H1 (cell line): ENCODE results near the gene COBLL1. TPM values are rescaled to one million over a fixed set of nuclear protein-coding genes. Genes with fewer than 3 reads are reported as not detected.

Source experiments
- CTCF ChIA-PET: fragments of 300-600 bp; sonication (Branson Sonifier 250); formaldehyde crosslinking; loops from one replicate; lab custom pipeline; 2021; ENCODE audit not compliant: partially characterized antibody; lab: Charles Lee
- POLR2A ChIA-PET: fragments of 300-600 bp; sonication (Branson Sonifier 250); formaldehyde crosslinking; loops from one replicate; lab custom pipeline; 2021; ENCODE audit warnings: inconsistent platforms; ENCODE audit not compliant: partially characterized antibody; lab: Charles Lee
- DNase-seq, 2 experiments: peaks; one replicate each; pipeline versions ENCODE4 v3.0.0 to v3.0.0-alpha.2; 2010 to 2022; ENCODE audit warnings: low spot score in 2 of 2, low read depth in 1 of 2, mixed read lengths in 1 of 2
- FAIRE-seq: peaks from 2 replicates; lab custom pipeline; 2011; peaks lifted over from hg19 to GRCh38; lab: Jason Lieb, UNC
- H2AFZ ChIP-seq: 2 replicates; pipeline ENCODE4 v1.8.1; 2012; ENCODE audit warnings: low read length, inconsistent platforms
- H2AK5ac ChIP-seq: 2 replicates; pipeline ENCODE4 v1.6.1; 2013; ENCODE audit warnings: low read depth, low read length
- H2BK120ac ChIP-seq: replicated peaks from 2 replicates; pipeline ENCODE3; 2013; ENCODE audit warnings: low read depth, low read length, inconsistent platforms
- H2BK12ac ChIP-seq: 2 replicates; pipeline ENCODE4 v1.6.1; 2013; ENCODE audit warnings: low read depth, low read length
- H2BK15ac ChIP-seq: 2 replicates; pipeline ENCODE4 v1.6.1; 2013; ENCODE audit warnings: low read length
- H2BK20ac ChIP-seq: 2 replicates; pipeline ENCODE4 v1.6.1; 2013; ENCODE audit warnings: low read length
- H2BK5ac ChIP-seq: 2 replicates; pipeline ENCODE4 v1.6.1; 2013; ENCODE audit warnings: low read depth, low read length
- H3K14ac ChIP-seq: 2 replicates; pipeline ENCODE4 v1.6.1; 2013; ENCODE audit warnings: inconsistent platforms; ENCODE audit not compliant: insufficient read length
- H3K18ac ChIP-seq: 2 replicates; pipeline ENCODE4 v1.6.1; 2013; ENCODE audit warnings: low read length; ENCODE audit errors: extremely low read depth
- H3K23ac ChIP-seq: 2 replicates; pipeline ENCODE4 v1.6.1; 2013; ENCODE audit warnings: inconsistent platforms; ENCODE audit not compliant: insufficient read length
- H3K23me2 ChIP-seq: 2 replicates; pipeline ENCODE4 v1.6.1; 2013; ENCODE audit warnings: low read depth, low read length
- H3K27ac ChIP-seq: 2 replicates; pipeline ENCODE4 v1.6.1; 2011; ENCODE audit warnings: low read depth, low read length, inconsistent platforms
- H3K27me3 ChIP-seq, 4 experiments: replicated peaks in 1 of 4; 1 replicate in 1 of 4; 2 replicates in 3 of 4; pipeline versions ENCODE4 v1.6.1 to v1.8.1; 2011 to 2013; ENCODE audit warnings: low read length in 3 of 4, mild to moderate bottlenecking in 3 of 4, inconsistent platforms in 2 of 4, mixed read lengths in 2 of 4, moderate library complexity in 1 of 4; ENCODE audit not compliant: control insufficient read depth in 3 of 4, insufficient read depth in 3 of 4; ENCODE audit errors: extremely low read depth in 1 of 4
- H3K36me3 ChIP-seq, 4 experiments: 2 replicates each; pipeline versions ENCODE4 v1.6.1 to v1.8.1; 2011 to 2013; ENCODE audit warnings: mild to moderate bottlenecking in 4 of 4, low read length in 3 of 4, moderate library complexity in 2 of 4, control low read depth in 1 of 4, inconsistent platforms in 1 of 4; ENCODE audit not compliant: insufficient read depth in 4 of 4, control insufficient read depth in 2 of 4
- H3K4ac ChIP-seq: replicated peaks from 2 replicates; pipeline ENCODE3; 2013; ENCODE audit warnings: low read length, low read depth, mixed read lengths, inconsistent platforms; ENCODE audit not compliant: insufficient read length
- H3K4me1 ChIP-seq, 4 experiments: replicated peaks in 1 of 4; 1 replicate in 1 of 4; 2 replicates in 3 of 4; pipeline versions ENCODE4 v1.6.1 to v1.8.1; 2011 to 2013; ENCODE audit warnings: low read length in 3 of 4, inconsistent platforms in 2 of 4, mixed read lengths in 1 of 4; ENCODE audit not compliant: insufficient read depth in 4 of 4, control insufficient read depth in 3 of 4
- H3K4me2 ChIP-seq, 2 experiments: 2 replicates each; pipeline versions ENCODE4 v1.6.1 to v1.8.1; 2011 to 2013; ENCODE audit warnings: low read depth in 2 of 2, low read length in 2 of 2, control low read depth in 1 of 2, inconsistent platforms in 1 of 2, mild to moderate bottlenecking in 1 of 2; ENCODE audit not compliant: insufficient read depth in 1 of 2
- H3K4me3 ChIP-seq, 4 experiments: fragments of 200-600, 300-600 bp in 1 of 4; sonication (generic), shearing (Covaris generic), sonication (Bioruptor Twin) in 1 of 4; 2 replicates each; pipeline versions ENCODE4 v1.5.1 to v1.8.1; 2011 to 2016; ENCODE audit warnings: low read length in 4 of 4, low read depth in 3 of 4, control low read depth in 2 of 4, inconsistent platforms in 2 of 4, mild to moderate bottlenecking in 2 of 4, mixed read lengths in 1 of 4, moderate library complexity in 1 of 4; ENCODE audit not compliant: insufficient read depth in 2 of 4; ENCODE audit errors: extremely low read depth in 1 of 4
- H3K56ac ChIP-seq: replicated peaks from 2 replicates; pipeline ENCODE3; 2013; ENCODE audit warnings: low read depth, mild to moderate bottlenecking, mixed read lengths, low read length, inconsistent platforms; ENCODE audit not compliant: insufficient read length
- H3K79me1 ChIP-seq: 2 replicates; pipeline ENCODE4 v1.6.1; 2013; ENCODE audit warnings: low read depth, low read length, control low read depth
- H3K79me2 ChIP-seq, 2 experiments: 2 replicates each; pipeline versions ENCODE4 v1.6.1 to v1.8.1; 2012 to 2013; ENCODE audit warnings: low read length in 2 of 2, mild to moderate bottlenecking in 2 of 2, inconsistent platforms in 1 of 2; ENCODE audit not compliant: insufficient read depth in 2 of 2, control insufficient read depth in 1 of 2
- H3K9ac ChIP-seq, 4 experiments: replicated peaks in 1 of 4; 1 replicate in 1 of 4; 2 replicates in 3 of 4; pipeline versions ENCODE4 v1.6.1 to v1.8.1; 2011 to 2013; ENCODE audit warnings: low read depth in 3 of 4, low read length in 3 of 4, control low read depth in 2 of 4, mild to moderate bottlenecking in 2 of 4, moderate library complexity in 2 of 4, inconsistent platforms in 1 of 4; ENCODE audit errors: extremely low read depth in 1 of 4
- H3K9me3 ChIP-seq, 2 experiments: 2 replicates each; pipeline versions ENCODE4 v1.6.1 to v1.8.1; 2012 to 2013; ENCODE audit warnings: mild to moderate bottlenecking in 2 of 2, moderate library complexity in 2 of 2, control low read depth in 1 of 2, inconsistent platforms in 1 of 2, low read depth in 1 of 2, low read length in 1 of 2, mixed read lengths in 1 of 2; ENCODE audit not compliant: insufficient read depth in 2 of 2
- H4K20me1 ChIP-seq, 2 experiments: replicated peaks in 1 of 2; 2 replicates each; pipeline versions ENCODE3 to v1.8.1; 2011 to 2013; ENCODE audit warnings: inconsistent platforms in 2 of 2, low read length in 2 of 2, mild to moderate bottlenecking in 1 of 2; ENCODE audit not compliant: insufficient read depth in 2 of 2, control insufficient read depth in 1 of 2
- H4K5ac ChIP-seq: 2 replicates; pipeline ENCODE4 v1.6.1; 2013; ENCODE audit warnings: low read length, low read depth, mixed read lengths, inconsistent platforms; ENCODE audit not compliant: insufficient read length
- H4K8ac ChIP-seq: 2 replicates; pipeline ENCODE4 v1.8.0; 2013; ENCODE audit warnings: mild to moderate bottlenecking, moderate library complexity, low read length, inconsistent platforms; ENCODE audit not compliant: insufficient read depth; ENCODE audit errors: extremely low read depth
- H4K91ac ChIP-seq: replicated peaks from 2 replicates; pipeline ENCODE3; 2013; ENCODE audit warnings: low read length, mixed read lengths, inconsistent platforms; ENCODE audit not compliant: insufficient read length
- EP300 ChIP-seq, 2 experiments: IDR thresholded peaks; 1 replicate in 1 of 2; 2 replicates in 1 of 2; pipeline ENCODE4 v1.6.1; 2011 to 2012; ENCODE audit warnings: low read depth in 2 of 2, low read length in 2 of 2, mild to moderate bottlenecking in 2 of 2, borderline replicate concordance in 1 of 2, inconsistent platforms in 1 of 2, moderate library complexity in 1 of 2
- GABPA ChIP-seq: IDR thresholded peaks from 2 replicates; pipeline ENCODE4 v1.6.1; 2011; ENCODE audit warnings: mild to moderate bottlenecking, low read length, moderate library complexity, borderline replicate concordance; ENCODE audit not compliant: insufficient read depth
- whole genome bisulfite sequencing, 2 experiments: shearing (Covaris generic) in 1 of 2; methylation state at CpG; one replicate each; pipeline versions ENCODE4 v1.1.6 to v1.1.7; 2013 to 2015; ENCODE audit warnings: low lambda C conversion rate in 2 of 2, mixed read lengths in 2 of 2, inconsistent platforms in 1 of 2, low coverage in 1 of 2, missing lambda C conversion rate in 1 of 2; ENCODE audit not compliant: insufficient replicate concordance in 2 of 2, insufficient coverage in 1 of 2, insufficient read length in 1 of 2; ENCODE audit errors: extremely low coverage in 1 of 2, missing lambda C conversion rate in 1 of 2; 5-methylcytosine and 5-hydroxymethylcytosine counted together
- polyA plus RNA-seq, 7 experiments: library from polyadenylated mRNA; depleted of rRNA in 3 of 7; stranded (reverse) in 5 of 7; unstranded in 2 of 7; fragments of >200 nt in 5 of 7; fragments of 200-250 nt in 2 of 7; gene quantifications; 1 replicate in 5 of 7; 2 replicates in 1 of 7; 4 replicates in 1 of 7; pipeline versions ENCODE4 v1.2.1 to v1.2.3, GENCODE V29; 2011 to 2013; ENCODE audit warnings: missing spikeins in 2 of 7, mixed read lengths in 2 of 7
- total RNA-seq: library from RNA; stranded (reverse); fragmentation: NEBNext Ultra II Directional; extraction: Animal tissue kit (Norgen Biotek cat#: 25700); gene quantifications from 2 replicates; pipeline ENCODE4 v1.2.1, GENCODE V29; 2021

COBLL1 gene
- total and polyA plus RNA-seq, 2 of the 8 experiments (the other 6 are each of a cell fraction or from before 2014, with no cell fraction given), result 2.2 to 6.2 TPM

- ChIA-PET CTCF (interaction anchor here (0.6 to 1.2 kb wide), 2 partner anchors 12 to 121 kb away, joined by 3 read pairs; no protein-coding TSS in a partner anchor), POLR2A (no interaction called here)
- no peak overlapping the region for H3K27ac ChIP-seq
- no peak overlapping the region for H3K14ac ChIP-seq
- no peak overlapping the region for H2AK5ac ChIP-seq
- H3K56ac ChIP-seq, result no peak overlapping the region
- no peaks in the 10 kb centered on the region for H3K79me1 ChIP-seq
- H4K8ac ChIP-seq, result no peak overlapping the region
- no peak overlapping the region for H4K91ac ChIP-seq
- H2BK5ac ChIP-seq, result no peak overlapping the region
- FAIRE-seq, result no peak
- no peak overlapping the region for H3K23ac ChIP-seq
- no peaks in the 10 kb centered on the region for H3K9me3 ChIP-seq
- DNase-seq, result no peak
- no peak overlapping the region for H2BK120ac ChIP-seq
- no peaks in the 10 kb centered on the region for H3K36me3 ChIP-seq
- no peak overlapping the region for H3K4ac ChIP-seq
- no peak overlapping the region for H3K18ac ChIP-seq
- H3K4me2 ChIP-seq, result no peak overlapping the region
- no peak for TF ChIP-seq GABPA
- TF ChIP-seq EP300 (IDR thresholded peaks at IDR 0.05; ENCODE audit: borderline replicate concordance in 1 of 2, low read depth in 2 of 2, low read length in 2 of 2), result no peak
- TF ChIP-seq, all 59 proteins: peak for 0
- 92% methylated on average over 1 of the region's 1 CpG; no CpG with 5 or more reads in 1 of the 2 experiments for WGBS, 2 experiments
- Histone ChIP-seq H3K9ac (no peak overlapping the region), H3K4me3 (no peak overlapping the region), H2BK15ac (no peak overlapping the region), H3K79me2 (no peaks in the 10 kb centered on the region), H4K5ac (no peak overlapping the region), H4K20me1 (no peaks in the 10 kb centered on the region), H2BK12ac (no peak overlapping the region), H3K23me2 (no peaks in the 10 kb centered on the region), H2AFZ (no peak overlapping the region), H2BK20ac (no peak overlapping the region), H3K4me1 (no peaks in the 10 kb centered on the region), H3K27me3 (no peaks in the 10 kb centered on the region)
Observed at GRCh38 chr2:164681009-164681408, 160.6 kb downstream of the COBLL1 start.
